ENCODE measurements around the gene ADSL.

GRCh38 chr22:40314041-40314440 lies 32.3 kb upstream of the ADSL start:
- no peak for TF ChIP-seq CTCF (IDR thresholded peaks at IDR 0.05)
- no peak for TF ChIP-seq POLR2A (IDR thresholded peaks at IDR 0.05)
